HepG2 (cell line): Measurements from ENCODE around the gene GDF2. TPM values are rescaled to one million over a fixed set of nuclear protein-coding genes. Genes with fewer than 3 reads are reported as not detected.

Source experiments
- ATAC-seq: fragments of 200-7000 bp; cut with Tn5 transposase; 3 replicates; pipeline ENCODE4 v1.9.1; 2020; ENCODE audit warnings: mild to moderate bottlenecking, moderate library complexity
- BruUV-seq: library from RNA; stranded (reverse); fragments of 400-500 nt; replicated peaks from 2 replicates; lab custom pipeline; 2021; lab: Mats Ljungman, UMichigan
- CTCF ChIA-PET: fragments of 300-600 bp; formaldehyde crosslinking; extraction: SDS; loops from one replicate; lab custom pipeline; 2021; ENCODE audit warnings: low total read pairs, inconsistent platforms, low intra/inter-chr PET ratio; lab: Yijun Ruan, JAX
- POLR2A ChIA-PET: fragments of 350-600 bp; sonication (Branson Sonifier 250); formaldehyde crosslinking; loops from one replicate; lab custom pipeline; 2020; ENCODE audit warnings: antibody characterized with exemption, inconsistent platforms; lab: Yijun Ruan, JAX
- DNase-seq: peaks from one replicate; pipeline ENCODE4 v3.0.0-alpha.2; 2015; ENCODE audit warnings: low spot score
- FAIRE-seq: peaks from 3 replicates; lab custom pipeline; 2011; peaks lifted over from hg19 to GRCh38; lab: Jason Lieb, UNC
- H2AFZ ChIP-seq: one replicate; pipeline ENCODE4 v1.6.1; 2011; ENCODE audit warnings: low read length, inconsistent platforms
- H3K27ac ChIP-seq: fragments of 300-600 bp; 3 replicates; pipeline ENCODE4 v1.8.0; 2011; ENCODE audit warnings: mixed run types, mild to moderate bottlenecking, mixed read lengths, low read length, inconsistent platforms; ENCODE audit not compliant: insufficient read depth; ENCODE audit errors: extremely low read length
- H3K27me3 ChIP-seq, 2 experiments: fragments of 200-600 bp in 1 of 2; 2 replicates in 1 of 2; 3 replicates in 1 of 2; pipeline versions ENCODE4 v1.6.0 to v1.8.0; 2011; ENCODE audit warnings: low read length in 2 of 2, mild to moderate bottlenecking in 2 of 2, moderate library complexity in 2 of 2, inconsistent platforms in 1 of 2; ENCODE audit not compliant: insufficient read depth in 2 of 2, control insufficient read depth in 1 of 2
- H3K36me3 ChIP-seq, 2 experiments: fragments of 200-600 bp in 1 of 2; replicated peaks in 1 of 2; 2 replicates in 1 of 2; 3 replicates in 1 of 2; pipeline versions ENCODE4 v1.5.1 to v1.8.0; 2011; ENCODE audit warnings: low read length in 2 of 2, inconsistent platforms in 1 of 2; ENCODE audit not compliant: insufficient read depth in 2 of 2, control insufficient read depth in 1 of 2
- H3K4me1 ChIP-seq: 2 replicates; pipeline ENCODE4 v1.5.1; 2012; ENCODE audit warnings: low read length, inconsistent platforms; ENCODE audit not compliant: insufficient read depth
- H3K4me2 ChIP-seq: 2 replicates; pipeline ENCODE4 v1.6.0; 2011; ENCODE audit warnings: low read depth, low read length, inconsistent platforms
- H3K4me3 ChIP-seq, 3 experiments: fragments of 200-600 bp in 1 of 3; sonication (generic), shearing (Covaris generic) in 1 of 3; replicated peaks in 1 of 3; 2 replicates each; pipeline ENCODE4 v1.5.1; 2011 to 2016; ENCODE audit warnings: low read length in 3 of 3, inconsistent platforms in 2 of 3, low read depth in 2 of 3, mild to moderate bottlenecking in 2 of 3, control low read depth in 1 of 3, mixed read lengths in 1 of 3; ENCODE audit not compliant: insufficient read depth in 1 of 3
- H3K79me2 ChIP-seq: one replicate; pipeline ENCODE4 v1.6.1; 2011; ENCODE audit warnings: low read length, inconsistent platforms; ENCODE audit not compliant: insufficient read depth
- H3K9ac ChIP-seq: 2 replicates; pipeline ENCODE4 v1.6.0; 2011; ENCODE audit warnings: mild to moderate bottlenecking, low read depth, low read length, inconsistent platforms; ENCODE audit not compliant: insufficient read depth
- H3K9me3 ChIP-seq: 2 replicates; pipeline ENCODE4 v1.5.1; 2012; ENCODE audit warnings: mild to moderate bottlenecking, low read length
- H4K20me1 ChIP-seq: 2 replicates; pipeline ENCODE4 v1.6.0; 2011; ENCODE audit warnings: inconsistent platforms, mild to moderate bottlenecking, low read length, moderate library complexity; ENCODE audit not compliant: insufficient read depth
- AKAP8 ChIP-seq: sonication (generic); formaldehyde crosslinking; IDR thresholded peaks from 2 replicates; pipeline ENCODE4 v1.5.1; 2020; ENCODE audit warnings: mild to moderate bottlenecking, missing genetic modification reagents
- ELF1 ChIP-seq: sonication (generic); formaldehyde crosslinking; IDR thresholded peaks from 2 replicates; pipeline ENCODE4 v1.4.0; 2020; ENCODE audit warnings: missing genetic modification reagents
- GATA4 ChIP-seq: sonication (generic); IDR thresholded peaks from 2 replicates; pipeline ENCODE4 v1.6.1; 2016; ENCODE audit warnings: antibody characterized with exemption, low read depth, borderline replicate concordance
- KLF13 ChIP-seq: sonication (generic); formaldehyde crosslinking; IDR thresholded peaks from 2 replicates; pipeline ENCODE4 v1.4.0; 2020; ENCODE audit warnings: mild to moderate bottlenecking, missing genetic modification reagents
- KLF6 ChIP-seq: IDR thresholded peaks from 2 replicates; pipeline ENCODE4 v1.8.0; 2016; ENCODE audit warnings: missing biosample characterization, missing genetic modification reagents
- KMT2B ChIP-seq: IDR thresholded peaks from 2 replicates; pipeline ENCODE4 v1.6.1; 2016; ENCODE audit warnings: missing genetic modification reagents, missing compliant biosample characterization
- ZFAT ChIP-seq: sonication (generic); formaldehyde crosslinking; conservative IDR thresholded peaks from 2 replicates; pipeline ENCODE4 v1.8.1; 2023; ENCODE audit warnings: missing genetic modification reagents, inconsistent platforms
- ZFY ChIP-seq: sonication (generic); formaldehyde crosslinking; IDR thresholded peaks from 2 replicates; pipeline ENCODE4 v1.4.0; 2020; ENCODE audit warnings: missing genetic modification reagents
- ZMYM3 ChIP-seq: sonication (generic); formaldehyde crosslinking; IDR thresholded peaks from 2 replicates; pipeline ENCODE4 v1.5.1; 2020; ENCODE audit warnings: mild to moderate bottlenecking, missing genetic modification reagents
- ZNF138 ChIP-seq: sonication (generic); formaldehyde crosslinking; IDR thresholded peaks from 2 replicates; pipeline ENCODE4 v1.5.0; 2020; ENCODE audit warnings: mild to moderate bottlenecking, low read depth, missing genetic modification reagents
- ZNF34 ChIP-seq: sonication (generic); formaldehyde crosslinking; IDR thresholded peaks from 2 replicates; pipeline ENCODE4 v1.4.0; 2020; ENCODE audit warnings: mild to moderate bottlenecking, missing genetic modification reagents, borderline replicate concordance
- ZNF678 ChIP-seq: sonication (generic); formaldehyde crosslinking; IDR thresholded peaks from 2 replicates; pipeline ENCODE4 v1.4.0; 2020; ENCODE audit warnings: mild to moderate bottlenecking, missing genetic modification reagents
- WGBS: methylation state at CpG from one replicate; pipeline ENCODE4 v1.1.6; 2017; ENCODE audit warnings: low lambda C conversion rate; 5-methylcytosine and 5-hydroxymethylcytosine counted together
- in situ Hi-C: cut with HindIII; loops from 2 replicates; pipeline ENCODE4 v1.10.0; 2017; ENCODE audit warnings: low pct_unique_long_range_greater_than_20kb; ENCODE audit not compliant: extremely low pct_ligation_motif_present
- intact Hi-C: fragments of 100-400 bp; cut with micrococcal nuclease; formaldehyde crosslinking; loops from one replicate; pipeline ENCODE4 v1.10.0; 2022; ENCODE audit not compliant: unreplicated experiment
- polyA plus RNA-seq, 8 experiments: library from polyadenylated mRNA; depleted of rRNA in 3 of 8; stranded (reverse) in 7 of 8; unstranded in 1 of 8; fragments of >200 nt; fragmentation: Illumina TruSeq in 4 of 8; extraction: Trizol in 4 of 8; gene quantifications; 2 replicates each; pipeline versions ENCODE4 v1.2.1 to v1.2.3, GENCODE V29; 2011 to 2016; ENCODE audit warnings: low read depth in 4 of 8, missing spikeins in 1 of 8, mixed read lengths in 1 of 8; ENCODE audit not compliant: insufficient read depth in 1 of 8
- total RNA-seq, 5 experiments: library from RNA; depleted of rRNA; stranded (reverse); fragments of >200 nt; fragmentation: Illumina TruSeq; extraction: Trizol; gene quantifications; 2 replicates each; pipeline ENCODE4 v1.2.3, GENCODE V29; 2016; ENCODE audit warnings: low read depth in 1 of 5
- TF ChIP-seq, protein P1 (sequence below): sonication (generic); formaldehyde crosslinking; IDR thresholded peaks from 2 replicates; pipeline ENCODE4 v1.4.0; 2020; ENCODE audit warnings: mild to moderate bottlenecking, missing genetic modification reagents
- TF ChIP-seq, protein P2 (sequence below): sonication (generic); formaldehyde crosslinking; IDR thresholded peaks from 2 replicates; pipeline ENCODE4 v1.5.0; 2020; ENCODE audit warnings: missing genetic modification reagents

Gene GDF2
- total and polyA plus RNA-seq, 2 of the 13 experiments (the other 11 are each of a cell fraction or from before 2014, with no cell fraction given), result not detected

DNA sequence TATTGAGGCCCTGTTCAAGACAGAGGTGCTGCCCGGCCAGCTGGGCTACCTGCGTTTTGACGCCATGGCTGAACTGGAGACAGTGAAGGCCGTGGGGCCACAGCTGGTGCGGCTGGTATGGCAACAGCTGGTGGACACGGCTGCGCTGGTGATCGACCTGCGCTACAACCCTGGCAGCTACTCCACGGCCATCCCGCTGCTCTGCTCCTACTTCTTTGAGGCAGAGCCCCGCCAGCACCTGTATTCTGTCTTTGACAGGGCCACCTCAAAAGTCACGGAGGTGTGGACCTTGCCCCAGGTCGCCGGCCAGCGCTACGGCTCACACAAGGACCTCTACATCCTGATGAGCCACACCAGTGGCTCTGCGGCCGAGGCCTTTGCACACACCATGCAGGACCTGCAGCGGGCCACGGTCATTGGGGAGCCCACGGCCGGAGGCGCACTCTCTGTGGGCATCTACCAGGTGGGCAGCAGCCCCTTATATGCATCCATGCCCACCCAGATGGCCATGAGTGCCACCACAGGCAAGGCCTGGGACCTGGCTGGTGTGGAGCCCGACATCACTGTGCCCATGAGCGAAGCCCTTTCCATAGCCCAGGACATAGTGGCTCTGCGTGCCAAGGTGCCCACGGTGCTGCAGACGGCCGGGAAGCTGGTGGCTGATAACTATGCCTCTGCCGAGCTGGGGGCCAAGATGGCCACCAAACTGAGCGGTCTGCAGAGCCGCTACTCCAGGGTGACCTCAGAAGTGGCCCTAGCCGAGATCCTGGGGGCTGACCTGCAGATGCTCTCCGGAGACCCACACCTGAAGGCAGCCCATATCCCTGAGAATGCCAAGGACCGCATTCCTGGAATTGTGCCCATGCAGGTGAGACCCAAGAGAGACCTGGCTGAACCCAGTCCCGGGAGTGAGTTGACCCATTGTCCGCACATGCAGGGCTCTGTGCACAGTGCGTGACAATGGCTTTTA lies 28.7 kb downstream of the GDF2 start:
- no peaks in the 10 kb centered on the region for H3K79me2 ChIP-seq
- no peak overlapping the region for H3K9ac ChIP-seq
- no peak overlapping the region for H3K27ac ChIP-seq
- H3K4me2 ChIP-seq, result no peak overlapping the region
- no peaks in the 10 kb centered on the region for H3K4me1 ChIP-seq
- H3K9me3 ChIP-seq, result no peaks in the 10 kb centered on the region
- H2AFZ ChIP-seq, result no peak overlapping the region
- TF ChIP-seq AKAP8 (CRISPR knock-in tag) (no peak), KLF6 (CRISPR knock-in tag) (no peak), KLF13 (CRISPR knock-in tag) (no peak), ELF1 (no peak), ZMYM3 (CRISPR knock-in tag) (no peak), ZFY (CRISPR knock-in tag) (no peak), GATA4 (no peak), KMT2B (no peak), ZNF138 (CRISPR knock-in tag) (no peak), ZNF34 (no peak), ZNF678 (no peak), ZFAT (CRISPR knock-in tag) (no peak)
- TF ChIP-seq, protein P1, sequence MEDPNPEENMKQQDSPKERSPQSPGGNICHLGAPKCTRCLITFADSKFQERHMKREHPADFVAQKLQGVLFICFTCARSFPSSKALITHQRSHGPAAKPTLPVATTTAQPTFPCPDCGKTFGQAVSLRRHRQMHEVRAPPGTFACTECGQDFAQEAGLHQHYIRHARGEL (CRISPR knock-in tag), result no peak
- TF ChIP-seq, protein P2, sequence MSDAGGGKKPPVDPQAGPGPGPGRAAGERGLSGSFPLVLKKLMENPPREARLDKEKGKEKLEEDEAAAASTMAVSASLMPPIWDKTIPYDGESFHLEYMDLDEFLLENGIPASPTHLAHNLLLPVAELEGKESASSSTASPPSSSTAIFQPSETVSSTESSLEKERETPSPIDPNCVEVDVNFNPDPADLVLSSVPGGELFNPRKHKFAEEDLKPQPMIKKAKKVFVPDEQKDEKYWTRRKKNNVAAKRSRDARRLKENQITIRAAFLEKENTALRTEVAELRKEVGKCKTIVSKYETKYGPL (CRISPR knock-in tag), result no peak
- peaks cover 8 to 22% of the 10 kb centered on the region in 2 experiments; a peak in 3 of 5 replicates for H3K27me3 ChIP-seq
- H3K4me3 ChIP-seq, result no peak overlapping the region
- WGBS, result 43% methylated on average over 15 of the region's 39 CpGs
- ATAC-seq (no peak), FAIRE-seq (no peak), DNase-seq (no peak)
- ChIA-PET CTCF (no interaction called here), POLR2A (no interaction called here)
- in situ Hi-C loops (no loop called here), intact Hi-C loops (no loop called here)
- no TSS peak for BruUV-seq
- no peaks in the 10 kb centered on the region for H3K36me3 ChIP-seq
- H4K20me1 ChIP-seq, result no peaks in the 10 kb centered on the region
